HG03571 (cell line): ENCODE measurements around the gene CLDND2.

Experiments
- ATAC-seq: cut with Tn5 transposase; IDR thresholded peaks from one replicate; pipeline ENCODE4 v1.9.1; 2021; ENCODE audit not compliant: unreplicated experiment

CLDND2 gene

DNA sequence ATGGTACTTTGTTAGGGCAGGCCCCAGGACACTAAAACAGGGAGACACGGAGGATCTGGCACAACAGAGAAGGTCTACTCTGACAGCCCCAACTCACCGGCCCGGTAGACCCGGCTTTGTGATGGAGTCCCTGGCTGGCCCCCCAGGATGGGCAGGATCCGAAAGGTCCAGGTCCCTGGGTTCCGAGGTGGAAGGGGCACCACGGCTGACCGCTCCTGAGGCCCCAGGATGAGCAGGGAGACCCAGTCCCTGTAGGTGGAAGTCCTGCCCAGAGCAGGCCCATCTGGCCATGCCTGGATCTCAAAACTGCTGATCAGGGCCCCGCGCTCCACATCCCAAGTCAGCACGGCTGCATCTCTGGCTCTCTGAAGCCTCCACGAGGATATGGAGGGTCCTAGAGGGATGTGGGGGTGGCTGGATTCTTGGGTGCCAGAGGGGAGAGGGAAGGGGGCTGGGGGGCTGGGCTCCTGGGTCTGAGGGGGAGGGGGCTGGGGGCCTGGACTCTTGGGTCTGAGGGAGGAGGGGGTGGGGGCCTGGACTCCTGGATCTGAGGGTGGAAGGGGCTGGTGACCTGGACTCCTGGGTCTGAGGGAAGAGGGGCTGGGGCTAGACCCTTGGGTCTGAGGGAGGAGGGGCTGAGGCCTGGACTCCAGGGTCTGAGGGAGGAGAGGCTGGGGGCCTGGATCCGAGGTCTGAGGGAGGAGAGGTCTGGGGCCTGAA, 31.5 kb downstream of the CLDND2 start:
- no peak for ATAC-seq

DNA sequence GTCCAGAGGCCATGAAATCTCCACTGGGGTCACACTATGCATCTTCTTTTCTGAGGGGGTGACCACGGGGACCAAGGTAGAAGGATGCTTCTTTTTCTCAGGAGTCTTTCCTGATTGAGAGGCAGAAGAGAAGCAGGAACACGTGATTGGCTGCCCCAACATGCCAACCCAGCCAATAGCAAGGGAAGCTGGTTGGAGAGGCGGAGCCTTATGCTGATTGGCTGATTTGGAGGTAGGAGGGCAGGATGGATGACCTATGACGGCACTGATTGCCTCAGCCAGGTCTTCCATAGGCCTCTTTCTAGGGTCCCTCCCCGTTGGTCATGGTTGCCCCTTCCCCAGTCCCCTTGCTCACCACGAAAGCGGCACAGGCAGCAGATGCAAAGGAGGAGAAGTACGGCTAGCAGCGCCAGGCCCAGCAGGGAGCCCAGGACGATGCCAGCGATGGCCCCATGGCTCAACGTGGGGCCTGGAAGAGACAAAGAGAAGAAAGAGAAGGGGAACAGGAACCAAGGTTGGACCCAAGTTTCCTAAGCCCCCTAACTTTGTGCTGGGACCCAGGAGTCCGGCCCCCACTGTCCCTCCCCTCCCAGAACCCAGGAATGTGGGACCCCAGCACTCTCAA, 34.9 kb downstream of the CLDND2 start:
- ATAC-seq = no peak

DNA sequence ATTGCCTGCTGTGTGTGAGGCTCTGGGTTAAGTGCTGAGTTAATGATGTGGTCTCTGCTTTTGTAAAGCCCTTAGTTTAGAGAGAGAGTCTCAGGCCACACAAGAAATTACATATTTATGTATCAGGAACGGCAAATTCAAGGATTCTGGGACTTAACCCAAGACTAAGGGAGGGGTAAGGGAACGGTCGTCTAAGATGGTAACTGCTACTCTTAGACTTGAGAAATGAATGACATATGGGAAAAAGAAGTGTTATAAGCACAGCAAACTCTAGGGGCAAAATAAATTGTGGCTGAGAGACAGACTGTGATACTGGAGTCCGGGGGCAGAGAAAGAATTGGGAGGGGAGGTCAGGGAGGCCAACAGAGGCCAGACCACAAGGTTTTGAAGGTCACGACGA, 37.1 kb downstream of the CLDND2 start:
- no peak for ATAC-seq

DNA sequence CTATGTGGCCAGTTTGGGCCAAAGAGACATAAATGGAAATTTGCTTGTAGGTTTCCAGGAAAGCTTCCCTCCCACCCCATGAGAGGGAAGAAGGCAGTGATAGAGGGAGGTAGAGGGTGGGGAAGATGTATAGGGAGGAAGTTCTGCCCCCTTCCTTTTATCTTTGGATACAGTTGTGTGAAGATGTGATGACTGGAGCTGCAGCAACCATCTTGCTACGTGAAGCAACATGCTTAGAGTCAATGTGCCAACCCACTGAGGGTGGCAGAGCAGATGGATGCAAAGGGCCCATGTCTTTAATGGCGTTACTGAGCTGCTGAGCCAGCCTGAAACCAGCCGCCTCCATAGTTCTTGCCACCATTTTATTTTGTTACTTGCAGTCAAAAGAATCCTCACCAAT, 37.6 kb downstream of the CLDND2 start:
- ATAC-seq = no peak

DNA sequence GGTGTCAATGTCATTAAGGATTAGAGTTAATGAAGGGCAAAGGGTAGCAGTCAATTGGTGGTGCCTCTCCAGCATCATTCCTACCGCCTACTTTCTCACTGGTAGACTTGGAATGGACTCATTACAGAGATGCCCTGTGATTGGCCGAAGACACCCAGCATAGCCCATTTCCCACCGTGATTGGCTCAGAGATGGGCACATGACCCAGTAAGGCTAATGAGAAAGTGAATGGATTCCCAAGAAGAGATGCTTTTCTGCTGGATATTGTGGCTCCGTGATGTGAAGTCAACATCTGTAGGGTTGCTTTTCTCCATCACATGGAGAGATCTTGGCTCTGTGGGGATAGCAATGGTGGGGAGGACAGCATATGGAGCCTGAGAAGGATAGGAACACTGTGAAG, 38.4 kb downstream of the CLDND2 start:
- no peak for ATAC-seq

DNA sequence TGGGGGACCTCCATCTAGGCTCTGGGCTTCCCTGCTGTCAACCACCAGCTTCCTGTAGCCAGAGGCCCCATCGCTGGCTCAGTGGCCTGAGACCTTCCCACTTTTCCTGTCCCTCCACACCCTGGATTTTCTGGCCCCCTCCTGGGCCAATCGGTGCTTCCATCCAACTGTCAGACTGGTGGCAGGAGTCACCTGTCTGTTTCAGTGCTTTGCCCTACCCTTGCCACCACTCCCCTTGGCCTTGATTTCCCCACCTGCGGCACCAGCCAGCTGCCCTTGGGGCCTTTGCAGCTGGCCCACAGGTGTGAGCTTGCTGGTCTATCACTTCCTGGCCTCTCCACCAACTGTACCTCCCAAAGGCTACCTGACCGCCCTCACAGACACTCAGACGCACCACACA, 39.4 kb downstream of the CLDND2 start:
- no peak for ATAC-seq

DNA sequence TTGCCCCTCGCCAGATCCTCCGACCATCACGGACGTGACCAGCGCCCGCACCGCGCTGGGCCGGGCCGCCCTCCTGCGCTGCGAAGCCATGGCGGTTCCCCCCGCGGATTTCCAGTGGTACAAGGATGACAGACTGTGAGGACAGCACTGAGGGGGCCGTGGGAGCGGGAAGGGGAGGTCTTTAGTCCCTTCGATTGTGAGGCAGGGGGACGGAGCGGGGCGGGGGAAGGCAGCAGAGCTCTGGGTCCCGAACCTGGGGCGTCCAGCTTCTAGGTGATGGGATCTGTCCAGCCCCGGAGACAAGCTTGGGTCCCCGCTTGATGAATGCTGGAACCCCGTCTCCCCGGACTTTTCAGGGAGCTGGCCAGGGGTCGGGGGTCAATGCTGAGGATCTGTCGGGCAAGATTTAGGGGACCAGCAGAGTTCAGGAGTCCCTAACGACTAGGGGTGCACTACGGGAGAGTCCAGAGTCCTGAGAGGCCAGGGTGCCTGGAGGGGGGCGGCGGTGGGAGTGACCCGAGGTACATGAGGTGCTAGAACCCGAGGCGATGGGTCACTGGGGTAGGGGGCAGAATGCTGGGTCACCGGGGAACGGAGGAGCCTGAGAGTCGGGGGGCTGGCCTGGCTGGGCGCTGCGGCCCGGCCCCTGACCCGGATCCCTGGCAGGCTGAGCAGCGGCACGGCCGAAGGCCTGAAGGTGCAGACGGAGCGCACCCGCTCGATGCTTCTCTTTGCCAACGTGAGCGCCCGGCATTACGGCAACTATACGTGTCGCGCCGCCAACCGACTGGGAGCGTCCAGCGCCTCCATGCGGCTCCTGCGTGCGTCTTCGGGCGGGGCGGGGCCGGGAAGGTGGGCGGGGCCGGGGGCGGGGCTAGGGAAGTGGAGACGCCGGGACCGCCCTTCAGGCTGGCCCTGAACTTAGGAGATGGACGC, 41.5 kb downstream of the CLDND2 start:
- ATAC-seq = no peak

DNA sequence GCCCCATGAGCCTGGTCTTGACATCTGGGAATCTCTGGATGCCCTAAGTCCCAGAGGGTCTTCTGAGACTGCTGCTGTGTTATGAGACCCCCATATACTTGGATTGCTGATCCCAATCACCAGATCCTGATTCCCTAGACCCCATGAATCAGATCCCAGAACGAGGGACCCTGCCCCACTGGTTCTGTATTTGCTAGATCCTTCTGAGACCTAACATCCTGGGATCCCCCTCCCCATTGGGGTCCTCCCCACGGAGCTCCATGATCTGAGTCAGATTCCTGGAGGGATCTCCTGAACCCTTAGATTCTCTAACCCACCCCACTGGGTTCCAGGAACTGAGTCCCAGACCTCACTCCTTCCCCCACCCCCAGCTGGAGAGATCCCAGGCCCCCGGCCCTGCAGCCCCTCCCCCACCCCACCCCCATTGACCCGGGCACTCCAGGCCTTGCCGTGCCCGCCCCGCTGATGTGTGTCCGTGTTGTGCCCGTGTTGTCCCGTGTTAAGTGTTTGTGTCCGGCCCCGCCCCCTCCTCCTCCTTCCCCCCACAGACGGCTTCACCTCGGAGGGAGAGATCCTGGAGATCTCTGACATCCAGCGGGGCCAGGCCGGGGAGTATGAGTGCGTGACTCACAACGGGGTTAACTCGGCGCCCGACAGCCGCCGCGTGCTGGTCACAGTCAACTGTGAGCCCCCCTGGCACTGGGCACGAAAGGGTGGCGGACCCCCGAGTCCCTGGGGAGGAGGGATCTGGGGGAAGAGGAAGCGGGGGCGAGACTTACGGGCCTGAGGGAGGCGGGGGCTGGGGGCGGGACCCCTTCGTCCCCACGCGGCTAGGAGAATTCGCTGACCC, 42.4 kb downstream of the CLDND2 start:
- no peak for ATAC-seq

DNA sequence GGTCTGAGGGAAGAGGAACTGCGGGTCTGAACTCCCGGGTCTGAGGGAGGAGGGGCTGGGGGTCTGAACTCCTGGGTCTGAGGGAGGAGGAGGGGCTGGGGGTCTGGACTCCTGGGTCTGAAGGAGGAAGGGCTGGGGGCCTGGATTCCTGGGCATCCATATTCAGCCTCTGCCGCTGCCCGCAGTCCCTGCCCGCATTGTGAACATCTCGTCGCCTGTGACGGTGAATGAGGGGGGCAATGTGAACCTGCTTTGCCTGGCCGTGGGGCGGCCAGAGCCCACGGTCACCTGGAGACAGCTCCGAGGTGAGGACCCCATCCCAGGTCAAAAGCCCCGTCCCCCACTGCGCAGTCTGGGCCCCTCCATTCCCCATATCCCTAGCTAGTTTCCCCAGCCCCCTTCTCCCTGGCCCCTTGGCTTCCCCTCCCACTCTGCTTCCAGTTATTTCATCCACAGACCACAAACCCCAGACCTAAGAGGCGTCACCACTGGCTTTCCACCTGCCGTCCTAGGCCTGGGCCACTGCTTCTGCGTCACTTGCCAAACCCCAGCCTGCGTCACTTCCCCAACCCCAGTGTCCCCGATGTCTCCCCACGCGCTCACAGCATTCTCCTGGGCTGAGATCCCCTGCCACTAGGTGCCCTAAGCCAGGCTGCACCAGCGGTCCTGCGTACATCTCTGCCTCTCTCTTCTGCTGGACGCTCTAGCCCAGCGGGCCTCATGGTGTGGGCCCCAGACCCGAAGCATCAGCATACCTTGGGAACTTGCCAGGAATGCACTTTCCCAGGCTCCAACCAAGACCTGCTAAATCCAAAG, 43.4 kb downstream of the CLDND2 start:
- no peak for ATAC-seq

DNA sequence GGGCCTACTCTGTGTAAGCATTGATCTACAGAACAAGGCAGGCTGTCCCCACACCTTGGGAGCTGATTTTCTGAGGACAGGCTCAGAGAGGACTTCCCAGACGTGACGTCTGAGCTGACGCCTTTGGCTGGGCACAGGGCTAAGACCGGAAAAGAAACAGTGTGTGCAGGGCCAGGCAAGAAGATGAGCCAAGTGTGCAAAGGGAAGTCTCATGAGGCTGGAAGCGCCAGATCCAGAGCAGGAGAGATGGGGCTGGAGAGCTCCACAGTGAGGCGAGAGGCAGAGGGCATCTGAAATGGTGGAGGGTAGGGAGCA, 44.7 kb downstream of the CLDND2 start:
- ATAC-seq = no peak

DNA sequence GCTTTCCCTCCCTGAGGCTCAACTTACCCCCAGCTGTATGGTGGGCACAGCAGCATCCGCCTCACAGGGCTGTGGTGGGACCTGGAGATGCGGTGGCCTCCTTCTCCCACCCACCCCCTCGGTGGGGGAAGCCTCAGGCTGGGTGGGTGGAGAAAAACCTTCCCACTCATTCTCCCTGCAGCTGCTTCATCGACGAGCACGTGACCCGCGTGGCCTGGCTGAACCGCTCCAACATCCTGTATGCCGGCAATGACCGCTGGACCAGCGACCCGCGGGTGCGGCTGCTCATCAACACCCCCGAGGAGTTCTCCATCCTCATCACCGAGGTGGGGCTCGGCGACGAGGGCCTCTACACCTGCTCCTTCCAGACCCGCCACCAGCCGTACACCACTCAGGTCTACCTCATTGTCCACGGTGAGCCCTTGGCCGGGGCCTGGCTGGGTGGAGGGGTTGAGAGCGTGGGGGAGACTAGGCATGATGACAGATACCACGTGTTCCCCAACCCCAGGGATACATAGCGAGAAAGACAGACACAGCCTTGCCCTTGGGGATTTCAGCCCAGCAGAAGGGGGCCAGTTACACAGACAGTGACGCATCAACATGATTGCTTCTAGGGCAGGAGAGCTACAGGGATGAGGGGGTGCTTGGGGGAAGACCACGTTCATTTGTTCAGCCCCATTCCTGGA, 45.2 kb downstream of the CLDND2 start:
- ATAC-seq = no peak

DNA sequence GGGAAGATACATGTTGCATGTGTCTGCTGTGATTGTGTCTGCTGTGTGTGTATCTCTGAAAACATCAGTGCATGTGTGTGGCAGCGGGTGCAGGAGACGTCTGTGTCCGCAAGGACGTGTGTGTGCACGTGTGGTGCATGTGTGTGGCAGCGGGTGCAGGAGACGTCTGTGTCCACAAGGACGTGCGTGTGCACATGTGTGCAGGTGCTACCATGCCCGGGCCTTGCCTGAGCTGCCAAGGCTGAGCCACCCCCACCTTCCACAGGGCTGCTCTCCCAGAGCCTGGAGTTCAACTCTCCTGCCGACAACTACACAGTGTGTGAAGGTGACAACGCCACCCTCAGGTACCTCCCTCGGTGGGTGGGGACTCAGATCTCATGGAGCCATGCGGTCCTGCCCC, 47.0 kb downstream of the CLDND2 start:
- no peak for ATAC-seq

DNA sequence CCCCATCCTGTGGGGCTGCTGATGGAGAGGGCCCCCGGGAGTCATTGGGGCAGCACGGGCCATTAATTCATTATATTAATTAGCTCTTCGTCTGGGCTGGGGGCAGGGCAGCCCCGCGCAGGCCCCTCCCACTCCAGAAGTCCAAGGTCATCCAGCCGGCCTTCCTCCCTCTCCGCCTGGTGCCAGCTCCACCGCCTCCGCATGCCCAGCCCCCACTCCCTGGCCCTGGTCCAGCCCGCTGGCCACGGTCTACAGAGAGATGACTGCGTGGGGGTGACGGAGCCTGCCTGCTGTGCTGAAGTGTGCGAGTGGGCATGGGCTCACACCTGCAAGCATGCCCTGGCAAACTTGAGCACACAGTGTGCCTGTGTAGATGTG, 48.5 kb downstream of the CLDND2 start:
- no peak for ATAC-seq

DNA sequence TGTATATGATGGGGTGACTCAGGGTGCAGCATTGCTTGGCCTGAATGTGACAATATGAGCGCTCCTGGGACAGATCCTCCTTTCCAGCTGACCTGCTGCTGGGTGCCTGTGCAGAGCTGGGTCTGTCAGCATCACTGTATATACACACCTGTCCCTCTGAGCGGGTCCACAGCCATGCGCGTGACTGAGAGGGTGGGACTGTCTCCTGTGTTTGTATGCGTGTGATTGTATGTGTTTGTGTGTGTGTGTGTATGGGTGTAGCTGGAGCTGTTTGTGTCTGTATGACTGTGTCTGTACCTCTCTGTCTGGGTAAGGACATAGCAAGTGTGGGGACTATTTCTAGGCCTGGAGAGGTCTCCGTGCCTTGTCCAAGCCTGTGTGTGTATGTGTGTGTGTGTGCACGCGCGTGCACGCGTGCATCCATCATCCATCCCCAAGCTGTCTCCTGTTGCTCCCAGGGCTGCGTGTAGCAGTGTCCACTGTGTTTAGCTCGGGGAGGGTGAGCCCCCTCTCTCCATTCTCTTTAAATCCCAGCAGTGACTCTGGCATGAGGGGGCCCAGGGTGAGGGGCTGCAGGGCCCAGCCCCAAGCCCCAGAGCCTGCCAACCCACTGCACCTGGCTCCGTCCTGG, 49.0 kb downstream of the CLDND2 start:
- ATAC-seq = no peak

DNA sequence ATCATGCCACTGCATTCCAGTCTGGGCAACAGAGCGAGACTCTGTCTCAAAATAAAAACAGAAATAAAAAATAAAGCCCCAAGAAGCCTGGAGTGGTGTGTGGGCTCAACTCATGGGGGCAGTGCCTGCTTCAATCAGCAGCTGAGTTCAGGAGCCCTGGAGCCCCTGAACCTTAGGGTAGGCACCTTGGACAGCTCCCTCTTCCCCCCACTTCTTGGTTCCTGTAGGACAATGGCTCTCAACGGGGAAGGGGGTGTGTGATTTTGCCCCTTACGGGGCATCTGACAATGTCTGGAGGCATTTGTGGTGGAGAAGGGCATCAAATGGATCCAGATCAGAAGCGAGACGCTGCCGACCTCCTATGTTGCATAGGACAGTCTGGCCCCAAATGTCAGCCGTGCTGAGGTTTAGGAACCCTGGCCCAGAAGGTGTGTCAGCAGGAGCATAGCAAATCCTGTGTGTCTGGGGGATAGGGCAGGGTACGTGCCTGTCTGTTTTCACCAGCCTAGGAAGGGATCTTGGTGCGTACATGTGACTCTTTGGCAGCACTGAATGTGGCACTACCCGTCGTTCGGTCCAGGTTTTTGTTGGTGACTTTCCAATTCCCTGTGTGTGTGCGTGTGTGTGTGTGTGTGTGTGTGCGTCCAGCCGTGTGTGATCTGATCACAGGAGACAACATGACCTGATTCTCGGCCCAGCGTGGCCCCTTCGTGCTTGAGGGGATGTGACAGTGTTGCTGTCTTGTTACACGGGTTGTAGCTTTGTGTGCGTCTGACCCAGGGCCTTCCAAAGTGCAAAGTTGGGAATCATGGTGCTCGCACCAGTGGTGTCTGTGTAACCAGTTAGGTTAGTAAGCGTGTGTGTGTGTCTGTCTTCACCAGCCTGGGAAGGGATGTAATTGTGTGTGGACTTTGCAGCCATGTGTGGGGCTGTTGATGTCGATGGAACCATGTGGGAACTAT, 49.8 kb downstream of the CLDND2 start:
- no peak for ATAC-seq

DNA sequence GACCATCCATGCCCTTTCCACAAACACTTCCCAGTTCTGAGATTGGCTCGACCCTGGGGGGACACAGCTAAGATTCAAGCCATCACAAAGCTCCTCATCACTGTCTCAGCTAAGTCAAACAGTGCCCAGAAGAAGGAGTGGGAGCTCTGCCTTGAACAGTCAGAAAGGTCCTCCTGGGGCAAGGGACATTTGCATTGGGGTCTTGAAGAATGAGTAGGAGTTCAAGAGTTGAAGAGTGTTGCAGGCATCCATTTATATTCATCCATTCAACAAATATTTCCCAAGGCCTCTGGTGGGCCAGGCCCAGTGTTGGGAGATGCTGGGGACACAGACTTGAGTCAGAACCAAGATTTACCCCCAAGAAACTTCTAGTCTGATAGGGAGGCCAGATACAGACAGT, 50.8 kb downstream of the CLDND2 start:
- ATAC-seq = no peak

DNA sequence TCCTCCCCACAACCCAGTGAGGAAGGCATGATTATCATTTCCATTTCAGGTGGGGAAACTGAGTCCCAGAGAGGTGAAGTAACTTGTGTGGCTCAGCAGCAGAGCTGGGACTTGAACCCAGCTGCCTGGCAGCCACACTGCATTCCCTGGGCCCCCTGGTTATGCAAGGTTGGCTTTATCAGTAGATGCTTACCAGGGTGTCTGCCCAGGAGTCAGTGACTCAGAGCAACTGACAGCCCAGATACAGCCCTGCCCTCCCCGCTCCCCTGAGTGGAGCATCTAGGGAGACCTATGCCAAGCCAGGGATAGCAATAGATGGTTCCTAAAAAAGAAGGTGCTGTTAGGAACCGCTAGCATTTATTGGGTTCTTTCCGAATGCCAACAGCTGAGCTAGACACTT, 51.4 kb downstream of the CLDND2 start:
- ATAC-seq = no peak
